HepG2 (cell line): ENCODE data around the gene CRYM. TPM values are rescaled to one million over a fixed set of nuclear protein-coding genes. Genes with fewer than 3 reads are reported as not detected.
A peak's percentile ranks its signal among the peaks of the same experiment; 100 is the strongest.

ENCODE experiments used
- ARID3A ChIP-seq: IDR thresholded peaks from 2 replicates; pipeline ENCODE4 v1.6.1; 2012; ENCODE audit warnings: low read depth, low read length, improper control_type of control experiment
- ATF5 ChIP-seq: sonication (generic); formaldehyde crosslinking; IDR thresholded peaks from 2 replicates; pipeline ENCODE4 v1.4.0; 2020; ENCODE audit warnings: mild to moderate bottlenecking, low read depth, missing genetic modification reagents
- GZF1 ChIP-seq: sonication (generic); formaldehyde crosslinking; IDR thresholded peaks from 2 replicates; pipeline ENCODE4 v1.5.1; 2020; ENCODE audit warnings: mild to moderate bottlenecking, missing genetic modification reagents
- HIVEP1 ChIP-seq: sonication (generic); formaldehyde crosslinking; IDR thresholded peaks from 2 replicates; pipeline ENCODE4 v1.4.0; 2020; ENCODE audit warnings: mild to moderate bottlenecking, missing genetic modification reagents
- MXD1 ChIP-seq: sonication (generic); formaldehyde crosslinking; IDR thresholded peaks from 2 replicates; pipeline ENCODE4 v1.4.0; 2020; ENCODE audit warnings: mild to moderate bottlenecking, missing genetic modification reagents
- NFYB ChIP-seq: sonication (generic); formaldehyde crosslinking; IDR thresholded peaks from 2 replicates; pipeline ENCODE4 v1.4.0; 2020; ENCODE audit warnings: missing genetic modification reagents
- TBP ChIP-seq: sonication (generic); formaldehyde crosslinking; IDR thresholded peaks from 2 replicates; pipeline ENCODE4 v1.5.0; 2020; ENCODE audit warnings: missing genetic modification reagents
- UBTF ChIP-seq: sonication (generic); formaldehyde crosslinking; IDR thresholded peaks from 2 replicates; pipeline ENCODE4 v1.4.0; 2020; ENCODE audit warnings: mild to moderate bottlenecking, missing genetic modification reagents
- ZNF441 ChIP-seq: sonication (generic); formaldehyde crosslinking; IDR thresholded peaks from 2 replicates; pipeline ENCODE4 v1.7.0; 2021; ENCODE audit warnings: missing genetic modification reagents, borderline replicate concordance
- ZNF800 ChIP-seq: sonication (generic); formaldehyde crosslinking; IDR thresholded peaks from 2 replicates; pipeline ENCODE4 v1.4.0; 2020; ENCODE audit warnings: missing genetic modification reagents
- polyA plus RNA-seq, 8 experiments: library from polyadenylated mRNA; depleted of rRNA in 3 of 8; stranded (reverse) in 7 of 8; unstranded in 1 of 8; fragments of >200 nt; fragmentation: Illumina TruSeq in 4 of 8; extraction: Trizol in 4 of 8; gene quantifications; 2 replicates each; pipeline versions ENCODE4 v1.2.1 to v1.2.3, GENCODE V29; 2011 to 2016; ENCODE audit warnings: low read depth in 4 of 8, missing spikeins in 1 of 8, mixed read lengths in 1 of 8; ENCODE audit not compliant: insufficient read depth in 1 of 8
- total RNA-seq, 5 experiments: library from RNA; depleted of rRNA; stranded (reverse); fragments of >200 nt; fragmentation: Illumina TruSeq; extraction: Trizol; gene quantifications; 2 replicates each; pipeline ENCODE4 v1.2.3, GENCODE V29; 2016; ENCODE audit warnings: low read depth in 1 of 5
- TF ChIP-seq, protein P1 (sequence below): sonication (generic); formaldehyde crosslinking; IDR thresholded peaks from 2 replicates; pipeline ENCODE4 v1.5.0; 2020; ENCODE audit warnings: mild to moderate bottlenecking, missing genetic modification reagents, borderline replicate concordance

CRYM gene
- total and polyA plus RNA-seq, 2 of the 13 experiments (the other 11 are each of a cell fraction or from before 2014, with no cell fraction given) = 1.9 to 2.2 TPM

GRCh38 chr16:21300309-21301167 lies 22.4 kb upstream of the CRYM start (continued):
- TF ChIP-seq, protein P1, sequence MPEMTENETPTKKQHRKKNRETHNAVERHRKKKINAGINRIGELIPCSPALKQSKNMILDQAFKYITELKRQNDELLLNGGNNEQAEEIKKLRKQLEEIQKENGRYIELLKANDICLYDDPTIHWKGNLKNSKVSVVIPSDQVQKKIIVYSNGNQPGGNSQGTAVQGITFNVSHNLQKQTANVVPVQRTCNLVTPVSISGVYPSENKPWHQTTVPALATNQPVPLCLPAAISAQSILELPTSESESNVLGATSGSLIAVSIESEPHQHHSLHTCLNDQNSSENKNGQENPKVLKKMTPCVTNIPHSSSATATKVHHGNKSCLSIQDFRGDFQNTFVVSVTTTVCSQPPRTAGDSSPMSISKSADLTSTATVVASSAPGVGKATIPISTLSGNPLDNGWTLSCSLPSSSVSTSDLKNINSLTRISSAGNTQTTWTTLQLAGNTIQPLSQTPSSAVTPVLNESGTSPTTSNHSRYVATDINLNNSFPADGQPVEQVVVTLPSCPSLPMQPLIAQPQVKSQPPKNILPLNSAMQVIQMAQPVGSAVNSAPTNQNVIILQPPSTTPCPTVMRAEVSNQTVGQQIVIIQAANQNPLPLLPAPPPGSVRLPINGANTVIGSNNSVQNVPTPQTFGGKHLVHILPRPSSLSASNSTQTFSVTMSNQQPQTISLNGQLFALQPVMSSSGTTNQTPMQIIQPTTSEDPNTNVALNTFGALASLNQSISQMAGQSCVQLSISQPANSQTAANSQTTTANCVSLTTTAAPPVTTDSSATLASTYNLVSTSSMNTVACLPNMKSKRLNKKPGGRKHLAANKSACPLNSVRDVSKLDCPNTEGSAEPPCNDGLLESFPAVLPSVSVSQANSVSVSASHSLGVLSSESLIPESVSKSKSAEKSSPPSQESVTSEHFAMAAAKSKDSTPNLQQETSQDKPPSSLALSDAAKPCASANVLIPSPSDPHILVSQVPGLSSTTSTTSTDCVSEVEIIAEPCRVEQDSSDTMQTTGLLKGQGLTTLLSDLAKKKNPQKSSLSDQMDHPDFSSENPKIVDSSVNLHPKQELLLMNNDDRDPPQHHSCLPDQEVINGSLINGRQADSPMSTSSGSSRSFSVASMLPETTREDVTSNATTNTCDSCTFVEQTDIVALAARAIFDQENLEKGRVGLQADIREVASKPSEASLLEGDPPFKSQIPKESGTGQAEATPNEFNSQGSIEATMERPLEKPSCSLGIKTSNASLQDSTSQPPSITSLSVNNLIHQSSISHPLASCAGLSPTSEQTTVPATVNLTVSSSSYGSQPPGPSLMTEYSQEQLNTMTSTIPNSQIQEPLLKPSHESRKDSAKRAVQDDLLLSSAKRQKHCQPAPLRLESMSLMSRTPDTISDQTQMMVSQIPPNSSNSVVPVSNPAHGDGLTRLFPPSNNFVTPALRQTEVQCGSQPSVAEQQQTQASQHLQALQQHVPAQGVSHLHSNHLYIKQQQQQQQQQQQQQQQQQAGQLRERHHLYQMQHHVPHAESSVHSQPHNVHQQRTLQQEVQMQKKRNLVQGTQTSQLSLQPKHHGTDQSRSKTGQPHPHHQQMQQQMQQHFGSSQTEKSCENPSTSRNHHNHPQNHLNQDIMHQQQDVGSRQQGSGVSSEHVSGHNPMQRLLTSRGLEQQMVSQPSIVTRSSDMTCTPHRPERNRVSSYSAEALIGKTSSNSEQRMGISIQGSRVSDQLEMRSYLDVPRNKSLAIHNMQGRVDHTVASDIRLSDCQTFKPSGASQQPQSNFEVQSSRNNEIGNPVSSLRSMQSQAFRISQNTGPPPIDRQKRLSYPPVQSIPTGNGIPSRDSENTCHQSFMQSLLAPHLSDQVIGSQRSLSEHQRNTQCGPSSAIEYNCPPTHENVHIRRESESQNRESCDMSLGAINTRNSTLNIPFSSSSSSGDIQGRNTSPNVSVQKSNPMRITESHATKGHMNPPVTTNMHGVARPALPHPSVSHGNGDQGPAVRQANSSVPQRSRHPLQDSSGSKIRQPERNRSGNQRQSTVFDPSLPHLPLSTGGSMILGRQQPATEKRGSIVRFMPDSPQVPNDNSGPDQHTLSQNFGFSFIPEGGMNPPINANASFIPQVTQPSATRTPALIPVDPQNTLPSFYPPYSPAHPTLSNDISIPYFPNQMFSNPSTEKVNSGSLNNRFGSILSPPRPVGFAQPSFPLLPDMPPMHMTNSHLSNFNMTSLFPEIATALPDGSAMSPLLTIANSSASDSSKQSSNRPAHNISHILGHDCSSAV (CRISPR knock-in tag) = no peak
- TF ChIP-seq NFYB (CRISPR knock-in tag) = peak; percentile 77
- TF ChIP-seq ARID3A = peak; percentile 93
- TF ChIP-seq TBP (CRISPR knock-in tag) = no peak
- TF ChIP-seq HIVEP1 (CRISPR knock-in tag) = peak; percentile 65; the same call in 1 of the 2 replicates
- TF ChIP-seq ZNF441 (CRISPR knock-in tag) = peak; percentile 84
- TF ChIP-seq ZNF800 (CRISPR knock-in tag) = 0 out of 2 replicates have a peak, but pooled peaks have one; percentile 77
- TF ChIP-seq MXD1 = no peak
- TF ChIP-seq GZF1 = no peak
- peak; percentile 33; the same call in 1 of the 2 replicates for TF ChIP-seq UBTF (CRISPR knock-in tag)
- TF ChIP-seq ATF5 = no peak
